ENCODE measurements around the gene DGKG.

DGKG gene

DNA sequence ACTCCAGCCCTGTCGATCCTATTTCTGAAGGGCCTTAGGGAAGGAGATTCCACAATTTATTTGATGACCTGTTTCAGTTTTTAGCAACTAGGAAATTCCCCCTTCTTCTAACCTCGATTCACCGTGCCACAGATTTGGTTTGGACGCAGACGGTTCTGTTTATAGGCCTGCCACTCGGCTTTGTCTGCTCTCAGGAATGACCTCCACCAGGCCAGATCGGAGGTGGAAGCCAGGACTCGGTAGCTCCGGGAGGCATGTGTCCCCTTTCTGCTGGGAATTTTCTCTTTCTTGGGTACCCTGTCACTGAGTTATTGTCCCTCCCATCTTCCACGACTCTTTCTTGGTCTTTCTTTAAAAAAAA lies 167.6 kb downstream of the DGKG start:
- H3K36me3 ChIP-seq (ENCODE audit: control insufficient read depth, insufficient read depth, low read length) = no peaks in the 10 kb centered on the region
- no peak overlapping the region for H3K27ac ChIP-seq (ENCODE audit: low read depth, low read length)
- peaks cover 5% of the 10 kb centered on the region for H3K27me3 ChIP-seq (ENCODE audit: insufficient read depth, low read length, poor library complexity)
- peak; percentile 12 for DNase-seq
- no peak overlapping the region for H2AK5ac ChIP-seq (ENCODE audit: low read length)
- no peak overlapping the region for H3K23ac ChIP-seq (ENCODE audit: low read length)
- H4K5ac ChIP-seq (ENCODE audit: low read length) = no peak overlapping the region
- H2BK5ac ChIP-seq (ENCODE audit: low read length) = no peak overlapping the region
- no peak overlapping the region for H3K18ac ChIP-seq (ENCODE audit: low read length)
- no CpG with 5 or more reads among the region's 10 CpGs for WGBS (ENCODE audit: extremely low coverage, insufficient coverage, low lambda C conversion rate)
- no peaks in the 10 kb centered on the region for H3K79me2 ChIP-seq (ENCODE audit: control insufficient read depth, insufficient read depth, low read length)
- peak overlapping the region; percentile 87 for H3K4me2 ChIP-seq (ENCODE audit: low read length)
- no peak overlapping the region for H3K9ac ChIP-seq (ENCODE audit: low read length)
- H2BK120ac ChIP-seq (ENCODE audit: low read depth, low read length) = no peak overlapping the region
- H4K8ac ChIP-seq (ENCODE audit: low read depth, low read length) = no peak overlapping the region
- no peak overlapping the region for H3K4ac ChIP-seq (ENCODE audit: low read depth, low read length)
- no peaks in the 10 kb centered on the region for H3K79me1 ChIP-seq (ENCODE audit: low read length)
- no peak overlapping the region for H3K56ac ChIP-seq (ENCODE audit: low read length)
- H3K4me3 ChIP-seq (ENCODE audit: low read length) = no peak overlapping the region
- no peaks in the 10 kb centered on the region for H3K4me1 ChIP-seq (ENCODE audit: control insufficient read depth, low read depth, low read length)
- no peak overlapping the region for H2BK15ac ChIP-seq (replicated peaks; ENCODE audit: low read depth)

DNA sequence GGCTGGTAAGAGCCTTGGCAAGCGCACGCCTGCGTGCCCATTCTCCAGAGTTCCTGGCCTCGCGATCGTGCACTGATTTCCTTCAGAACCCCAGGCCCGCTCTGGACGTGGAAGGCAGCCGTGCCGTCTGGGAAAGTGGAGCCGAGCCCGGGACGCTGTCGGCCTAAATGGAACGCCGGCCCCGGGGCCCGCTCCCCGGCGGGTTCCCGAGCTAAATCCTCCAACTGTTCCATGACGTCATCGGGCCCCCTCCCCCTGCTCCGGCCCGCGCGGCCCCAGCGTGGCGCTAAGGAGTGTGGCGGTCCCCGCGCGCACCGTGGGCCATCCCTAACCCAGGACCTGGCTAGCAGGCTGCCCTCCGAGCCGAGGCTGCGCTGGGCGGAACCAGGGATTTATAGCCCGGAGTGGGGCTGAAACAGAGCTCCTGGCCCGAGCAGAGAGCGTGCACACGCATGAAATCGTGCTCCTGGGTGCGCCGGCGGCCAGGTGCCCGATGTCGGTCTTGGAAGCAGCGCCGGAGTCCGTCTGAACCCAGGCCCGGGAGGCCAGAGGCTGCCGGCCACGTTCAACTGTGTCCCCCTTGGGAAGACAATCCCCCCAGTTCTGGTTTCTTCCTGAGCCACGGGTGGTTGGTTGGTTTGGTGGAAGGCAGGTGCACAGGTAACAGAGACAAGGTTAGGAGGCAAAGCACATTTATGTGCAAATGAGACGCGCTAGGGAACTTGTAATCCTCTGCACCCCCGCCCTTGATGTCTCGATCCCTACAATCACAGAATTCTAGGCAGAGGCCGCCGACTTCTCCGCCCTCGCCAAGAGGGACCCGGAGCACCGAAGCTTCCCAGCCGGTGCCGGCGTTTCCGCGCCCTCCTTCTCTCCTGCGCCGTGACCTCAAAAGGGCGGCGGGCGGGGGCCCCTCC lies 168.2 kb downstream of the DGKG start:
- peak; percentile 54 for DNase-seq
- H3K4ac ChIP-seq (ENCODE audit: low read depth, low read length) = no peak overlapping the region
- H3K27ac ChIP-seq (ENCODE audit: low read depth, low read length) = no peak overlapping the region
- no peak overlapping the region for H2BK120ac ChIP-seq (ENCODE audit: low read depth, low read length)
- H3K23ac ChIP-seq (ENCODE audit: low read length) = no peak overlapping the region
- WGBS (ENCODE audit: extremely low coverage, insufficient coverage, low lambda C conversion rate) = no CpG with 5 or more reads among the region's 75 CpGs
- H2BK15ac ChIP-seq (replicated peaks; ENCODE audit: low read depth) = no peak overlapping the region
- H3K56ac ChIP-seq (ENCODE audit: low read length) = peak overlapping the region; percentile 65
- no peaks in the 10 kb centered on the region for H3K4me1 ChIP-seq (ENCODE audit: control insufficient read depth, low read depth, low read length)
- H3K27me3 ChIP-seq (ENCODE audit: insufficient read depth, low read length, poor library complexity) = peaks cover 5% of the 10 kb centered on the region
- no peaks in the 10 kb centered on the region for H3K79me2 ChIP-seq (ENCODE audit: control insufficient read depth, insufficient read depth, low read length)
- no peak overlapping the region for H3K18ac ChIP-seq (ENCODE audit: low read length)
- H3K4me3 ChIP-seq (ENCODE audit: low read length) = peak overlapping the region; percentile 26
- H3K9ac ChIP-seq (ENCODE audit: low read length) = peak overlapping the region; percentile 55
- no peak overlapping the region for H2BK5ac ChIP-seq (ENCODE audit: low read length)
- no peak overlapping the region for H4K8ac ChIP-seq (ENCODE audit: low read depth, low read length)
- H3K36me3 ChIP-seq (ENCODE audit: control insufficient read depth, insufficient read depth, low read length) = no peaks in the 10 kb centered on the region
- H3K4me2 ChIP-seq (ENCODE audit: low read length) = peak overlapping the region; percentile 87
- no peaks in the 10 kb centered on the region for H3K79me1 ChIP-seq (ENCODE audit: low read length)
- no peak overlapping the region for H4K5ac ChIP-seq (ENCODE audit: low read length)
- no peak overlapping the region for H2AK5ac ChIP-seq (ENCODE audit: low read length)

DNA sequence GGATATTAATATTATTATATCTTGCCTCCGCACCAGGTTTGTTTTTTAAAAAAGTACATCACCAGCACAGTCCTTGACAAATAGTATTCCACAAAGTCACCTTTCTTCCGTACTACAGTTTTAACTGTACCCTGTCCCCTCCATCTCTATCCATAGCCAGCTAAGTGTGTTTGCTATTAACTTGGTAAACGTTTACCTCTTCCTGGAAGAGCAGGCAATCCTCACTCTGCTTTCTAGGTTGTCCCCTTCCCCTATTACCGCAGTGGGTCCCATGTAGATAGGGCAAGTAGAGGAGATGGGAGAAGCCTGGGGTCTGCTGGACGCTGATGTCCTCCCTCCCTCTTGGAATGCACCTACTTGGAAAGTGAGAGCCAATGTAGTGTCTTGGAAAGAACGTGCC lies 169.2 kb downstream of the DGKG start:
- H3K23ac ChIP-seq (ENCODE audit: low read length) = no peak overlapping the region
- H3K4me2 ChIP-seq (ENCODE audit: low read length) = no peak overlapping the region
- no peak overlapping the region for H4K5ac ChIP-seq (ENCODE audit: low read length)
- H3K79me2 ChIP-seq (ENCODE audit: control insufficient read depth, insufficient read depth, low read length) = no peaks in the 10 kb centered on the region
- WGBS (ENCODE audit: extremely low coverage, insufficient coverage, low lambda C conversion rate) = no CpG with 5 or more reads among the region's 6 CpGs
- no peak overlapping the region for H2AK5ac ChIP-seq (ENCODE audit: low read length)
- H3K79me1 ChIP-seq (ENCODE audit: low read length) = no peaks in the 10 kb centered on the region
- H2BK5ac ChIP-seq (ENCODE audit: low read length) = no peak overlapping the region
- no peak overlapping the region for H3K56ac ChIP-seq (ENCODE audit: low read length)
- no peak overlapping the region for H3K4me3 ChIP-seq (ENCODE audit: low read length)
- no peak overlapping the region for H4K8ac ChIP-seq (ENCODE audit: low read depth, low read length)
- H3K27ac ChIP-seq (ENCODE audit: low read depth, low read length) = no peak overlapping the region
- no peak overlapping the region for H3K18ac ChIP-seq (ENCODE audit: low read length)
- no peak overlapping the region for H3K4ac ChIP-seq (ENCODE audit: low read depth, low read length)
- H2BK120ac ChIP-seq (ENCODE audit: low read depth, low read length) = no peak overlapping the region
- no peaks in the 10 kb centered on the region for H3K36me3 ChIP-seq (ENCODE audit: control insufficient read depth, insufficient read depth, low read length)
- no peak overlapping the region for H3K9ac ChIP-seq (ENCODE audit: low read length)
- no peaks in the 10 kb centered on the region for H3K4me1 ChIP-seq (ENCODE audit: control insufficient read depth, low read depth, low read length)
- H2BK15ac ChIP-seq (replicated peaks; ENCODE audit: low read depth) = no peak overlapping the region
- H3K27me3 ChIP-seq (ENCODE audit: insufficient read depth, low read length, poor library complexity) = peaks cover 5% of the 10 kb centered on the region
- peak; percentile 11 for DNase-seq

DNA sequence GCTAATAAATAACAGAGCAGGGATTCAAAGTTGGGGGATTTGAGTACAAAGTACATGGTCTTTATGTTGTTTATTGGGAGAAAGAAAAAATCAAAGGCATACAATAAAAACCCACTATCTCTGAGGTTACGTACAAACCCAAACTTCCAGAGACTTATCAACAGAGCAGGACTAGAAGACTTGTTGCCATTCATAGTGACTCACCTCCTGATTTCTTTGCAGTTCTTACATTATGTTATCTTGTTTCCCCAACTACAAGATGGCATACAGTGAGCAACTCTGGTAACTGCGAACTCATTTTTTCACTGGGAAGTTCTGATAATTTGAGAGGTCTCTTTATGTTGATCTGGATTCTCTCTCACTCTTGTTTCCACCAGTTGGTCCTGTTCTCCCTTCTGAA lies 172.5 kb downstream of the DGKG start:
- Histone ChIP-seq H2BK120ac (ENCODE audit: low read depth, low read length) (no peak overlapping the region), H3K4me3 (ENCODE audit: low read length) (no peak overlapping the region), H3K56ac (ENCODE audit: low read length) (no peak overlapping the region), H3K18ac (ENCODE audit: low read length) (no peak overlapping the region), H4K5ac (ENCODE audit: low read length) (no peak overlapping the region), H3K9ac (ENCODE audit: low read length) (no peak overlapping the region), H4K8ac (ENCODE audit: low read depth, low read length) (no peak overlapping the region), H3K79me1 (ENCODE audit: low read length) (no peaks in the 10 kb centered on the region), H3K79me2 (ENCODE audit: control insufficient read depth, insufficient read depth, low read length) (no peaks in the 10 kb centered on the region), H2AK5ac (ENCODE audit: low read length) (no peak overlapping the region), H3K23ac (ENCODE audit: low read length) (no peak overlapping the region), H3K27ac (ENCODE audit: low read depth, low read length) (no peak overlapping the region), H3K4ac (ENCODE audit: low read depth, low read length) (no peak overlapping the region), H3K27me3 (ENCODE audit: insufficient read depth, low read length, poor library complexity) (peaks cover 5% of the 10 kb centered on the region), H3K4me1 (ENCODE audit: control insufficient read depth, low read depth, low read length) (peaks cover 3% of the 10 kb centered on the region), H2BK5ac (ENCODE audit: low read length) (no peak overlapping the region), H2BK15ac (replicated peaks; ENCODE audit: low read depth) (no peak overlapping the region), H3K4me2 (ENCODE audit: low read length) (no peak overlapping the region), H3K36me3 (ENCODE audit: control insufficient read depth, insufficient read depth, low read length) (no peaks in the 10 kb centered on the region)
- DNase-seq = no peak
- WGBS (ENCODE audit: extremely low coverage, insufficient coverage, low lambda C conversion rate) = no CpG with 5 or more reads among the region's 2 CpGs

DNA sequence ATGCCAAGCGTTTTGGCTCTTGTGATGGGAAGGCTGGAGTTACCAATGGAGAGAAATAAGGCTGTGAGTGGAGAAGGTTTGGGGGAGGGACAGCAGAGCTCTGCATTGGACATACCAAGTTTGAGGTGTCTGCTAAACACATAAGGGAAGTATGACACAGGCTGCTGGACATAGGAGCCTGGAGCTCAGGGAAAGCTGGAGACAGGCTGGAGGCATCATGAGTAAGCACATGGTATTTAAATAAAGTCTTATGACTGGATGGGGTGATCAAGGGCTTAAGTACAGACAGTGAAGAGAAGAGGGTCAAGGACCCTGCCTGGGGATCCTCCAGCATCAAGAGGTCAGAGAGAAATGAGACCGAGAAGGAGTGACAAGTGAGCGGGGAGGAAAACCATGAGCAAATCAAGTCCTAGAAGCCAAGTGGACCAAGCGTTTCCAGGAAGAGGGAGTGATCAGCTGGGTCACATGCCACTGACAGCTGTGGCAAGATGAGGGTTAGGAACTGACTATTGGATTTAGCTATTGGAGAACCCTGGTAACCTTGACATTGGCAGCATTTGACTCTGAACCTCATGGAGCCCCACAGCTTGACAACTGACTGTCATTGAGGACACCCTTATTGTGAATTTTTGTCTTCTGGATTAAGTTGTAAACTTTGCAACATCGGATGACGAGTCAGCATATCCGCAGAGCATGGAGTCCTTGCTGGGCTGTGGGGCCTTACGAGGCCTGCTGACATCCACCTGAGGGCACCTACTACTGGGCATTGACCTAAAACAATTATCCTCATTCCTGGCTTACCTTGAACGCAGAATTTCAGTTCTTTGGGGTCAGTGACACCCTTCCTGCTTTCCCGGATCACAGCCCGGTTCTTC lies 174.4 kb downstream of the DGKG start:
- H3K79me2 ChIP-seq (ENCODE audit: control insufficient read depth, insufficient read depth, low read length) = no peaks in the 10 kb centered on the region
- no peak overlapping the region for H2AK5ac ChIP-seq (ENCODE audit: low read length)
- H3K23ac ChIP-seq (ENCODE audit: low read length) = no peak overlapping the region
- WGBS (ENCODE audit: extremely low coverage, insufficient coverage, low lambda C conversion rate) = no CpG with 5 or more reads among the region's 11 CpGs
- no peak overlapping the region for H2BK120ac ChIP-seq (ENCODE audit: low read depth, low read length)
- H4K5ac ChIP-seq (ENCODE audit: low read length) = no peak overlapping the region
- H3K18ac ChIP-seq (ENCODE audit: low read length) = no peak overlapping the region
- H3K79me1 ChIP-seq (ENCODE audit: low read length) = no peaks in the 10 kb centered on the region
- no peak overlapping the region for H2BK15ac ChIP-seq (replicated peaks; ENCODE audit: low read depth)
- no peaks in the 10 kb centered on the region for H3K27me3 ChIP-seq (ENCODE audit: insufficient read depth, low read length, poor library complexity)
- no peak overlapping the region for H3K4me3 ChIP-seq (ENCODE audit: low read length)
- no peak overlapping the region for H3K27ac ChIP-seq (ENCODE audit: low read depth, low read length)
- no peak overlapping the region for H3K56ac ChIP-seq (ENCODE audit: low read length)
- H3K4me1 ChIP-seq (ENCODE audit: control insufficient read depth, low read depth, low read length) = peaks cover 3% of the 10 kb centered on the region
- H3K4ac ChIP-seq (ENCODE audit: low read depth, low read length) = no peak overlapping the region
- H3K9ac ChIP-seq (ENCODE audit: low read length) = no peak overlapping the region
- H3K36me3 ChIP-seq (ENCODE audit: control insufficient read depth, insufficient read depth, low read length) = no peaks in the 10 kb centered on the region
- no peak overlapping the region for H4K8ac ChIP-seq (ENCODE audit: low read depth, low read length)
- H2BK5ac ChIP-seq (ENCODE audit: low read length) = no peak overlapping the region
- no peak for DNase-seq
- H3K4me2 ChIP-seq (ENCODE audit: low read length) = no peak overlapping the region
